Esophagus mucosa (tissue), 1 donor: ENCODE measurements around the gene COL17A1. TPM values are rescaled to one million over a fixed set of nuclear protein-coding genes. Genes with fewer than 3 reads are reported as not detected.

Source experiments
- ATAC-seq: fragments of 200-7000 bp; cut with Tn5 transposase; one replicate; pipeline ENCODE4 v1.9.1; 2020
- total RNA-seq: library from RNA; stranded (reverse); gene quantifications from one replicate; pipeline ENCODE4 v1.2.4, GENCODE V29; 2023
- donor health status: DM: yes; HTN: yes; CAD: no.

The COL17A1 gene
- total RNA-seq, 1 donor from 2014 or later, result 204 TPM

GRCh38 chr10:103983367-103983911 lies 102.2 kb downstream of the COL17A1 start:
- ATAC-seq, result peak; percentile 25

- no peak for ATAC-seq
Measured at GRCh38 chr10:103982639-103983038, 103.0 kb downstream of the COL17A1 start.

Other genes starting within 250 kb of the COL17A1 start
- gene SH3PXD2A, start 230.3 kb downstream of the COL17A1 start, total RNA-seq, result 34.0 TPM
- 31.3 TPM for gene STN1, start 167.7 kb downstream of the COL17A1 start, total RNA-seq
- gene SLK, start 118.7 kb downstream of the COL17A1 start, total RNA-seq, result 54.1 TPM
- 4.8 TPM for gene SFR1, start 36.3 kb upstream of the COL17A1 start, total RNA-seq
- not detected for gene CFAP43, start 146.5 kb upstream of the COL17A1 start, total RNA-seq
- 52.4 TPM for gene GSTO1, start 169.0 kb upstream of the COL17A1 start, total RNA-seq
- gene GSTO2, start 183.3 kb upstream of the COL17A1 start, total RNA-seq, result 25.1 TPM